HCT116 (cell line): ENCODE data around the gene MYOF. TPM values are rescaled to one million over a fixed set of nuclear protein-coding genes. Genes with fewer than 3 reads are reported as not detected.

Source experiments
- ATAC-seq: fragments of 200-7000 bp; cut with Tn5 transposase; 2 replicates; pipeline ENCODE4 v1.9.1; 2020; ENCODE audit warnings: mild to moderate bottlenecking, moderate library complexity
- BruUV-seq: library from RNA; stranded (reverse); fragments of 400-500 nt; replicated peaks from 2 replicates; lab custom pipeline; 2021; lab: Mats Ljungman, UMichigan
- CTCF ChIA-PET: fragments of 300-600 bp; sonication (Branson Sonifier 250); formaldehyde crosslinking; loops from one replicate; lab custom pipeline; 2021; ENCODE audit warnings: antibody characterized with exemption; lab: Charles Lee
- POLR2A ChIA-PET: fragments of 300-600, 350-600 bp; sonication (Branson Sonifier 250); formaldehyde crosslinking; loops from one replicate; lab custom pipeline; 2021; ENCODE audit warnings: antibody characterized with exemption; lab: Charles Lee
- RAD21 ChIA-PET, 2 experiments: fragments of 300-600 bp; sonication (Branson Sonifier 250); formaldehyde crosslinking; loops; one replicate each; lab custom pipeline; 2023; ENCODE audit warnings: low total read pairs in 2 of 2; ENCODE audit not compliant: uncharacterized antibody in 2 of 2, unreplicated experiment in 2 of 2, low non-redundant PET in 1 of 2; lab: Charles Lee
- DNase-seq: peaks from one replicate; pipeline ENCODE4 v3.0.0-alpha.2; 2010; ENCODE audit warnings: low read depth, low spot score
- H2AFZ ChIP-seq: fragments of 200-600 bp; shearing (Covaris generic), sonication (generic); 2 replicates; pipeline ENCODE4 v1.6.1; 2017; ENCODE audit warnings: low read depth, mixed run types, mixed read lengths, antibody characterized with exemption, low read length; ENCODE audit not compliant: poor library complexity, severe bottlenecking
- H3K27ac ChIP-seq: 2 replicates; pipeline ENCODE4 v1.5.1; 2012; ENCODE audit warnings: low read depth, low read length
- H3K27me3 ChIP-seq: fragments of 200-600 bp; sonication (generic); 2 replicates; pipeline ENCODE4 v1.6.1; 2016; ENCODE audit warnings: mixed run types, low read length, mixed read lengths; ENCODE audit not compliant: insufficient read depth
- H3K36me3 ChIP-seq, 2 experiments: fragments of 200-500 bp in 1 of 2; fragments of 200-600 bp in 1 of 2; sonication (Bioruptor generic) in 1 of 2; sonication (generic) in 1 of 2; 2 replicates each; pipeline versions ENCODE4 v1.5.1 to v1.6.1; 2014 to 2016; ENCODE audit warnings: low read length in 2 of 2, inconsistent platforms in 1 of 2, mixed read lengths in 1 of 2, mixed run types in 1 of 2; ENCODE audit not compliant: insufficient read depth in 2 of 2, control insufficient read depth in 1 of 2
- H3K4me1 ChIP-seq, 2 experiments: fragments of 200-600 bp in 1 of 2; sonication (generic) in 1 of 2; 2 replicates each; pipeline versions ENCODE4 v1.5.1 to v1.6.1; 2012 to 2017; ENCODE audit warnings: low read length in 2 of 2, inconsistent platforms in 1 of 2, mild to moderate bottlenecking in 1 of 2, mixed read lengths in 1 of 2, mixed run types in 1 of 2, moderate library complexity in 1 of 2; ENCODE audit not compliant: insufficient read depth in 2 of 2, control insufficient read depth in 1 of 2
- H3K4me2 ChIP-seq: fragments of 200-600 bp; sonication (generic); 2 replicates; pipeline ENCODE4 v1.6.1; 2017; ENCODE audit warnings: mixed run types, low read length, mixed read lengths
- H3K4me3 ChIP-seq, 2 experiments: fragments of 200-600 bp in 1 of 2; sonication (generic) in 1 of 2; replicated peaks in 1 of 2; 2 replicates each; pipeline ENCODE4 v1.5.1; 2011 to 2016; ENCODE audit warnings: low read length in 2 of 2, control low read depth in 1 of 2, low read depth in 1 of 2, mild to moderate bottlenecking in 1 of 2, mixed read lengths in 1 of 2, mixed run types in 1 of 2
- H3K79me2 ChIP-seq: fragments of 200-600 bp; sonication (generic); 2 replicates; pipeline ENCODE4 v1.6.1; 2017; ENCODE audit warnings: mild to moderate bottlenecking, mixed run types, low read length, moderate library complexity, mixed read lengths; ENCODE audit not compliant: insufficient read depth
- H3K9ac ChIP-seq: fragments of 200-600 bp; sonication (generic); 2 replicates; pipeline ENCODE4 v1.6.1; 2016; ENCODE audit warnings: low read length, mixed read lengths
- H3K9me2 ChIP-seq: fragments of 200-600 bp; sonication (generic), shearing (Covaris generic); 2 replicates; pipeline ENCODE4 v1.6.1; 2017; ENCODE audit warnings: mixed run types, mild to moderate bottlenecking, moderate library complexity; ENCODE audit not compliant: insufficient read depth
- H3K9me3 ChIP-seq, 2 experiments: fragments of 200-500 bp in 1 of 2; fragments of 200-600 bp in 1 of 2; sonication (Bioruptor generic) in 1 of 2; sonication (generic) in 1 of 2; 2 replicates each; pipeline ENCODE4 v1.6.1; 2014 to 2017; ENCODE audit warnings: low read length in 2 of 2, mixed read lengths in 2 of 2, inconsistent platforms in 1 of 2, low read depth in 1 of 2, mild to moderate bottlenecking in 1 of 2, mixed run types in 1 of 2, moderate library complexity in 1 of 2; ENCODE audit not compliant: control insufficient read depth in 1 of 2, insufficient read depth in 1 of 2
- H4K20me1 ChIP-seq: fragments of 200-600 bp; sonication (generic), shearing (Covaris generic); 2 replicates; pipeline ENCODE4 v1.6.1; 2017; ENCODE audit warnings: mixed run types, mild to moderate bottlenecking, moderate library complexity; ENCODE audit not compliant: insufficient read depth
- CBX3 ChIP-seq: IDR thresholded peaks from 2 replicates; pipeline ENCODE4 v1.6.1; 2012; ENCODE audit warnings: low read depth
- CTCF ChIP-seq, 3 experiments: fragments of 200-600 bp in 1 of 3; sonication (generic) in 1 of 3; IDR thresholded peaks in 2 of 3; conservative IDR thresholded peaks in 1 of 3; 2 replicates each; pipeline ENCODE4 v1.5.1; 2012 to 2017; ENCODE audit warnings: low read depth in 2 of 3, low read length in 2 of 3, antibody characterized with exemption in 1 of 3, borderline replicate concordance in 1 of 3, control low read depth in 1 of 3, mild to moderate bottlenecking in 1 of 3, mixed read lengths in 1 of 3, mixed run types in 1 of 3, moderate library complexity in 1 of 3; ENCODE audit not compliant: insufficient read depth in 1 of 3
- EZH2 ChIP-seq: fragments of 200-600 bp; sonication (generic); IDR thresholded peaks from 2 replicates; pipeline ENCODE4 v1.6.1; 2017; ENCODE audit warnings: antibody characterized with exemption, mixed run types
- FOSL1 ChIP-seq: IDR thresholded peaks from 2 replicates; pipeline ENCODE4 v1.6.1; 2012; ENCODE audit warnings: low read depth
- RAD21 ChIP-seq: IDR thresholded peaks from 2 replicates; pipeline ENCODE4 v1.6.1; 2012; ENCODE audit warnings: low read depth, mild to moderate bottlenecking
- SP1 ChIP-seq: IDR thresholded peaks from 2 replicates; pipeline ENCODE4 v1.6.1; 2012; ENCODE audit warnings: low read depth
- TCF7L2 ChIP-seq: IDR thresholded peaks from 2 replicates; pipeline ENCODE4 v1.7.0; 2011; ENCODE audit warnings: borderline replicate concordance, inconsistent platforms; ENCODE audit not compliant: insufficient read depth, insufficient read length; ENCODE audit errors: extremely low read depth
- ZFX ChIP-seq: fragments of 450-650 bp; IDR thresholded peaks from 2 replicates; pipeline ENCODE4 v1.6.1; 2017
- ZNF274 ChIP-seq: fragments of 200-500 bp; sonication (Bioruptor generic); IDR thresholded peaks from 2 replicates; pipeline ENCODE4 v1.6.1; 2014; ENCODE audit warnings: mild to moderate bottlenecking, low read depth, low read length, inconsistent platforms
- intact Hi-C: fragments of 100-400 bp; cut with micrococcal nuclease; formaldehyde crosslinking; loops from 2 replicates; pipeline ENCODE4 v1.10.0; 2022
- total RNA-seq: library from RNA; stranded (reverse); gene quantifications from one replicate; pipeline ENCODE4 v1.2.1, GENCODE V29; 2021; ENCODE audit not compliant: unreplicated experiment
- TF ChIP-seq, protein P1 (sequence below): IDR thresholded peaks from 2 replicates; pipeline ENCODE4 v1.6.1; 2012
- TF ChIP-seq, protein P2 (sequence below): IDR thresholded peaks from 2 replicates; pipeline ENCODE4 v1.6.1; 2012; ENCODE audit warnings: low read depth

Gene MYOF
- total RNA-seq, 1 experiment from 2014 or later: 250 TPM

DNA sequence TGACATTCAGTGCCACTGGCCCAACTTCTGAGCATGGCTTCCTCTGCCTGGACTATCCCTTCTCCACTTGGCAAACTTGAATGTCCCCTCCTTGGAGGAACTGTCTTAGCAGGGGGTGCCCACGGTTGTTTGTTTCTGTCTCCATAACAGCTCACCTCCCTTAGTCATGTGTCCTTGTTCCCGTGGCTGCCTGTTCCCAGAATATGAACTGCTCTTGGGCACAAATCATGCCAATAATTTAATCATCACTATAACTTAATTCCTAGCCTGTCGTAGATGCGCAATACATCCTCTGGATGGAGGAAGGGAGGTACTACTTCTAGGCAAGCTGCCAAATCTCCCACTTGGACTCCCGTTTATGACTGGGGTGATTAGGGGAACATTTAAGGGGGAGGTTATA, 173.1 kb downstream of the MYOF start:
- H3K36me3 ChIP-seq: peaks cover 21 to 60% of the 10 kb centered on the region in 2 experiments; a peak in 3 of 4 replicates

More for the DNA sequence above, 173.1 kb downstream of the MYOF start:
- RAD21 ChIA-PET: no interaction called here
- Histone ChIP-seq H3K9me3 (no peaks in the 10 kb centered on the region), H2AFZ (no peak overlapping the region), H3K4me1 (peaks cover 0 to 8% of the 10 kb centered on the region in 2 experiments; a peak in 2 of 4 replicates), H4K20me1 (no peaks in the 10 kb centered on the region), H3K4me2 (peak overlapping the region; percentile 4; the same call in 1 of the 2 replicates), H3K9ac (no peak overlapping the region), H3K27me3 (no peaks in the 10 kb centered on the region), H3K4me3 (no peak overlapping the region), H3K27ac (no peak overlapping the region), H3K9me2 (no peaks in the 10 kb centered on the region), H3K79me2 (no peaks in the 10 kb centered on the region)
- TF ChIP-seq CTCF (IDR thresholded peaks at IDR 0.05 in 2 of 3, conservative IDR thresholded peaks at IDR 0.05 in 1 of 3; ENCODE audit: borderline replicate concordance in 1 of 3, insufficient read depth in 1 of 3, low read depth in 2 of 3, low read length in 2 of 3) (no peak), TCF7L2 (no peak), CBX3 (no peak), EZH2 (no peak), ZNF274 (no peak), FOSL1 (no peak), ZFX (no peak), RAD21 (no peak), SP1 (no peak)
- TF ChIP-seq, protein P1, sequence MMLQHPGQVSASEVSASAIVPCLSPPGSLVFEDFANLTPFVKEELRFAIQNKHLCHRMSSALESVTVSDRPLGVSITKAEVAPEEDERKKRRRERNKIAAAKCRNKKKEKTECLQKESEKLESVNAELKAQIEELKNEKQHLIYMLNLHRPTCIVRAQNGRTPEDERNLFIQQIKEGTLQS: no peak
- TF ChIP-seq, protein P2, sequence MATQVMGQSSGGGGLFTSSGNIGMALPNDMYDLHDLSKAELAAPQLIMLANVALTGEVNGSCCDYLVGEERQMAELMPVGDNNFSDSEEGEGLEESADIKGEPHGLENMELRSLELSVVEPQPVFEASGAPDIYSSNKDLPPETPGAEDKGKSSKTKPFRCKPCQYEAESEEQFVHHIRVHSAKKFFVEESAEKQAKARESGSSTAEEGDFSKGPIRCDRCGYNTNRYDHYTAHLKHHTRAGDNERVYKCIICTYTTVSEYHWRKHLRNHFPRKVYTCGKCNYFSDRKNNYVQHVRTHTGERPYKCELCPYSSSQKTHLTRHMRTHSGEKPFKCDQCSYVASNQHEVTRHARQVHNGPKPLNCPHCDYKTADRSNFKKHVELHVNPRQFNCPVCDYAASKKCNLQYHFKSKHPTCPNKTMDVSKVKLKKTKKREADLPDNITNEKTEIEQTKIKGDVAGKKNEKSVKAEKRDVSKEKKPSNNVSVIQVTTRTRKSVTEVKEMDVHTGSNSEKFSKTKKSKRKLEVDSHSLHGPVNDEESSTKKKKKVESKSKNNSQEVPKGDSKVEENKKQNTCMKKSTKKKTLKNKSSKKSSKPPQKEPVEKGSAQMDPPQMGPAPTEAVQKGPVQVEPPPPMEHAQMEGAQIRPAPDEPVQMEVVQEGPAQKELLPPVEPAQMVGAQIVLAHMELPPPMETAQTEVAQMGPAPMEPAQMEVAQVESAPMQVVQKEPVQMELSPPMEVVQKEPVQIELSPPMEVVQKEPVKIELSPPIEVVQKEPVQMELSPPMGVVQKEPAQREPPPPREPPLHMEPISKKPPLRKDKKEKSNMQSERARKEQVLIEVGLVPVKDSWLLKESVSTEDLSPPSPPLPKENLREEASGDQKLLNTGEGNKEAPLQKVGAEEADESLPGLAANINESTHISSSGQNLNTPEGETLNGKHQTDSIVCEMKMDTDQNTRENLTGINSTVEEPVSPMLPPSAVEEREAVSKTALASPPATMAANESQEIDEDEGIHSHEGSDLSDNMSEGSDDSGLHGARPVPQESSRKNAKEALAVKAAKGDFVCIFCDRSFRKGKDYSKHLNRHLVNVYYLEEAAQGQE: no peak
- CTCF ChIA-PET: no interaction called here
- intact Hi-C loops: no loop called here
- ATAC-seq: no peak
- POLR2A ChIA-PET: no interaction called here
- no TSS peak for BruUV-seq
- DNase-seq: no peak
